GM12873 (cell line): Measurements from ENCODE around the gene GOLGA6A.

Experiments
- TF ChIP-seq, protein P1 (sequence below): IDR thresholded peaks from 2 replicates; pipeline ENCODE4 v1.5.1; 2012; ENCODE audit warnings: low read depth, mild to moderate bottlenecking, moderate library complexity, low read length, control low read depth; ENCODE audit not compliant: insufficient read depth; ENCODE audit errors: missing control alignments

The GOLGA6A gene

DNA sequence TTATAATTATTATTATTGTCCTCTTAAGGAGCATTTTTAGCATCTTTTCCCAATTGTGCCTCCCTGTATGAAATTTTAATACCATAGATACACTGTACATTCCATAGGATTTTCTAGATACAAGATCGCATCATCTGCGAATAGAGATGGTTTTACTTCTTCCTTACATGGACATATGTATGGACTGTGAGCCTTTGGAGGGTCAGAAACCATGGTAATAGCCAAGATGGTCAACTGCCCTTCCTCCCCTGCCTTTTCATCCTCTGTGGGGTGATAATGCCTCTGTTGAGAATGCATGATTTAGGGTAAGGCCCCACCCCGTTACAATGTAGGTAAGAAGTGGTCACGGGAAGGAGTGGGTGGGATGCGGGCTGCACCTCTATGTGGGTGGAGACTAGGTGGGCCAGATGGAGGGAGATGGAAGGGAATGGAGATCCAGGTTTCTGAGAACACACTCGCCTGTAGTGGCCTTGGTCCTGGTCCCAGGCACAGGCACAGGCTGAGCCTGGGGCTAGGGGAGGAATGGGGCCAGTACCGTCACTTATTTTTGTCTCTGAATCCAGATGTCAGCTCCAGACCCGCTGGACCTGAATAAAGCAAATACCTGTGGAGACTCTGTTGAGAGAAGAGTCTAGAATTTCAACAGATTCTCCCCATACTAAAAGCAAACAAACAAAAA, 31.7 kb downstream of the GOLGA6A start:
- TF ChIP-seq, protein P1, sequence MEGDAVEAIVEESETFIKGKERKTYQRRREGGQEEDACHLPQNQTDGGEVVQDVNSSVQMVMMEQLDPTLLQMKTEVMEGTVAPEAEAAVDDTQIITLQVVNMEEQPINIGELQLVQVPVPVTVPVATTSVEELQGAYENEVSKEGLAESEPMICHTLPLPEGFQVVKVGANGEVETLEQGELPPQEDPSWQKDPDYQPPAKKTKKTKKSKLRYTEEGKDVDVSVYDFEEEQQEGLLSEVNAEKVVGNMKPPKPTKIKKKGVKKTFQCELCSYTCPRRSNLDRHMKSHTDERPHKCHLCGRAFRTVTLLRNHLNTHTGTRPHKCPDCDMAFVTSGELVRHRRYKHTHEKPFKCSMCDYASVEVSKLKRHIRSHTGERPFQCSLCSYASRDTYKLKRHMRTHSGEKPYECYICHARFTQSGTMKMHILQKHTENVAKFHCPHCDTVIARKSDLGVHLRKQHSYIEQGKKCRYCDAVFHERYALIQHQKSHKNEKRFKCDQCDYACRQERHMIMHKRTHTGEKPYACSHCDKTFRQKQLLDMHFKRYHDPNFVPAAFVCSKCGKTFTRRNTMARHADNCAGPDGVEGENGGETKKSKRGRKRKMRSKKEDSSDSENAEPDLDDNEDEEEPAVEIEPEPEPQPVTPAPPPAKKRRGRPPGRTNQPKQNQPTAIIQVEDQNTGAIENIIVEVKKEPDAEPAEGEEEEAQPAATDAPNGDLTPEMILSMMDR: no peak

DNA sequence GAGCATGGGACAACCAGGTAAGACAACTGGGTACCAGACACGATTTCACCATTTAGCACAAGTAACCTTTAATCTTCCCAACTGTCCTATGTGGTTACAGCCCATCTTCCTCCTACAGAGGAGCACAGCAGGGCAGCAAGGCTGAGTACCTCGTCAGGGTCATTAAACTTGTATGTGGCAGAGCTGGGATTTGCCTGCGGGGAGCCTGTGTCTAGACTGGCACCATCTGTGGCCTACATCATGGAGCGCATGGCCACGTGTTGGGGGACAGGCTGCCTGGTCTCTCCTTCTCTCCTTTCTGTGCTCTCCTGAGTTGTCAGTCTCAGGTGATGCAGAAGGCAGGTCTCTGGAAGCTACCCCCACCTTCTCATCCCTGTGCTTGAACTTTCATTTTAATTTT, 32.2 kb downstream of the GOLGA6A start:
- TF ChIP-seq, protein P1: no peak

DNA sequence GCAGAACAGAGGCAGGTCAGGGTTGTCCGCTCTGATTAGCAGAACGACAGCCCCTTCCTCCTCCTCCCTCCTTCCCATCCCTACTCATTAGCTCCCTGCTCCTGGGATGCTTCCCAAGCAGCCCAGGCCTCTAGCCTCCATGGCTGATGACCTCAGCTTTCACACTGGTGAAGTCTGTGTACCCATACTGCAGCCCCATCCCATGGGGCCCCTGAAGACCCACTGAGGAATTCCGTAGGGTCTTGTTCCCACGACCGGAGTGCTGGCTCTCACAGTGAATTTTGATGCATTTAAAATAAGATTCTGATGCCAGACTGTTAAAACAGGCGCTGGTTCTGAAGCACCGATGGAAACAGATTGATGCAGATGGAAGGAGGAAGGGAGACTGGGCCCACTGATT, 36.1 kb downstream of the GOLGA6A start:
- TF ChIP-seq, protein P1: no peak

DNA sequence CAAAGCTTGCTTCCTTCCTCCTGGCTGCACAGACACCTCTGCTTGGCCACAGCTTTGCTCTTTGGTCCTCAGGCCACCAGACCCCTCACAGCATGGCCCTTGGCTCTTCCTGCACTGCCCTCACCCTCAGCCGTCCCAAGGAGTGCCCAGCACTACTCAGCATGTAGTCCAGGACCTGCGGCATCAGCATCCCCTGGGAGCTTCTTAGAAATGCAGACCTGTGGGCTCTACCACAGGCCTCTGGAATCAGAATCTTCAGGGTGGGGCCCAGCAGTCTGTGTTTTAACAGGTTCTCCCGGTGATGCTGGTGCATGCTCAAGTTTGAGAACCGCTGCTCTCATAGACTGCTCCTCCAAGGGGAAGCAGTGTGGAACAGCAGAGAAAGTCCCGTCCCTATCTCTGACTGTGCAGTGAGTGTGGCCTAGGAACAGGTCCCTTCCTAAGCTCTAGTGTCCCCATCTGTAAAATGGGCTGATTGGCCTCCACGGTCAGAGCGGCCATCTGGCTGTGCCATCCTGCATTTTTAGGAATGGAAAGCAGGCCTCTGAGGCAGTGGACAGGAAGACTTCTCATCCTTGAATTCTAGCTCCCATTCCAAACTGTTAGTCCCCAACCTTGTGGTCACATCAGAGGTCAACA, 36.6 kb downstream of the GOLGA6A start:
- TF ChIP-seq, protein P1: no peak

DNA sequence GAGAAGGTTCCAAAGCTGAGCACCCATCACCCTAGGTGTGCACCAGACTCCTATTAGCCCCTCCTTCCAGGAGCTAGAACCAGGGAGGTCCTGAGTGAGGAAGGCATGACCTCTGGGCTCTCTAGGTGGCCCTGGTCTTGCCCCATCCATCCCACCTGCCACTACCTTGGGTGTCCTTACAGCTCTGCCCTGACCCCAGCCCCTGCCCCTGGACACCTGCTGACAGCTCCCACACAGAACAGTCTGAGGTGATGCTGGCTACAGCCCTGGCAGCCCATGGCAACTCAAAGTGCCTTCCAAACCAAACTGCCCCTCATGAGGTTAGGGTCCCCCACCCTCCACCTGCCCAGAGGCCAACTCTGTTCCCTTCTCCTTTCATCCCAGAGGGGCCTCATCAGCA, 37.2 kb downstream of the GOLGA6A start:
- TF ChIP-seq, protein P1: no peak

DNA sequence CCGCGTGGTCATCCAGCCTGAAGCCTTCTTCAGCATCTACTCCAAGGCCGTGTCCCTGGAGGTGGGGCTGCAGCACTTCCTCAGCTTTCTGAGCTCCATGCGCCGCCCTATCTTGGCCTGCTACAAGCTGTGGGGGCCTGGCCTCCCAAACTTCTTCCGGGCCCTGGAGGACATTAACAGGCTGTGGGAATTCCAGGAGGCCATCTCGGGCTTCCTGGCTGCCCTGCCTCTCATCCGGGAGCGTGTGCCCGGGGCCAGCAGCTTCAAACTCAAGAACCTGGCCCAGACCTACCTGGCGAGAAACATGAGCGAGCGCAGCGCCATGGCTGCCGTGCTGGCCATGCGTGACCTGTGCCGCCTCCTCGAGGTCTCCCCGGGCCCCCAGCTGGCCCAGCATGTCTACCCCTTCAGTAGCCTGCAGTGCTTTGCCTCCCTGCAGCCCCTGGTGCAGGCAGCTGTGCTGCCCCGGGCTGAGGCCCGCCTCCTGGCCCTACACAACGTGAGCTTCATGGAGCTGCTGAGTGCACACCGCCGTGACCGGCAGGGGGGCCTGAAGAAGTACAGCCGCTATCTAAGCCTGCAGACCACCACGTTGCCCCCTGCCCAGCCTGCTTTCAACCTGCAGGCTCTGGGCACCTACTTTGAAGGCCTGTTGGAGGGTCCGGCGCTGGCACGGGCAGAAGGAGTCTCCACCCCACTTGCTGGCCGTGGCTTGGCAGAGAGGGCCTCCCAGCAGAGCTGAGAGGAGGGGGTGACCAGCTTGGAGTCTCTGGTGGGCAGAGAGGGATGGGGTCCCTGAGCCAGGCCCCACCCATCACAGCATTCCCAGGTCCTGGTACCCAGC, 37.9 kb downstream of the GOLGA6A start:
- TF ChIP-seq, protein P1: no peak

DNA sequence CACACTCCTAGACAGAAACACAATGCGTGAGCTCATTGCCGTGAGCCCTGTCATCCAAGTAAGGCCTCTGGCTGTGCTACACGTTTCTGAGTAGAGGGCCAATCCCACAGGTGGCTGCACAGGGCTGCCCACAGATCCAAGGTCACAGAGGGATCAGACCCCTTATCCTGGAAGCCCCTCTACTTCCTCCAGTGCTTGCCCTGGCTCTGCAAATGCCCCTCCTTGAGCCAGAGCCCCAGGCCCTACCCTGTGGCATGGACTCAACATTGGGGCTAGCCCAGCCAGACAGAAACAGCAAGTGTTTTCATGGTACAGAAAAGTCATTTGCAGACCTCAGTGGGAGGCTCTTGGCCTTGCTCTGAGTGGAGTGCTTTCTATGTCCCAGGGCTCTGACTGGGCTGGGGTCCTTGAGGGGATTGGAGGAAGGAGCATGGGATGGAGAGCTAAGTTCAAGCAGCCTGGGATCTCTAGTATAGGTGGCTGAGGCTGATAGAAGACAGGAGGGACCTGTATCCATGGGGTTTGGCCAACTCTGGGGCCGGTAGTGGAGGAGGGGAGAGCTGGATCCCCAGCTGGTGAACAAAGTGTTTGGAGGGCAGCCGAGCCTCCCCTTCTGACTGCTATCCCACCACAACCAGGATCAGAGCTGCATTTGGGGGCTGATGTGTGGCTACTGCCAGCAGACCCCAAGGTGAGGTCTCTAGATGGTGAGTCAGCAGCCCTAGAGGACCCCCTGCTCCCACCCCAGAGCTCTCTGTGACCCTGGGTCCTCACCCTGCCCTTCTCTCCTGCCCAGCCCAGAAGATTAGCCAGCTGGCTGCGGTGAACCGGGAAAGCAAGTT, 38.7 kb downstream of the GOLGA6A start:
- TF ChIP-seq, protein P1: no peak
